T-helper 1 cell treated with Interleukin-12 subunit alpha and Interleukin-12 subunit beta and Interleukin-4 antibody, amounts not matched to agents 30 μg/mL and 1 μg/mL, for 36 hours (primary cell): ENCODE results near the gene CEBPA.

Experiments used
- H3K27ac Mint-ChIP-seq: one replicate; pipeline ENCODE4 v1.8.0; 2021; ENCODE audit warnings: mild to moderate bottlenecking, mixed read lengths
- H3K27me3 Mint-ChIP-seq: one replicate; pipeline ENCODE4 v1.8.0; 2021; ENCODE audit warnings: low read depth, mixed read lengths
- H3K36me3 Mint-ChIP-seq: one replicate; pipeline ENCODE4 v1.8.0; 2021; ENCODE audit warnings: low read depth, mixed read lengths
- H3K4me1 Mint-ChIP-seq: one replicate; pipeline ENCODE4 v1.8.0; 2021; ENCODE audit warnings: low read depth, mixed read lengths
- H3K4me3 Mint-ChIP-seq: one replicate; pipeline ENCODE4 v1.8.0; 2021; ENCODE audit warnings: mild to moderate bottlenecking, moderate library complexity, mixed read lengths
- H3K9me3 Mint-ChIP-seq: one replicate; pipeline ENCODE4 v1.8.0; 2021; ENCODE audit warnings: mixed read lengths

The CEBPA gene

DNA sequence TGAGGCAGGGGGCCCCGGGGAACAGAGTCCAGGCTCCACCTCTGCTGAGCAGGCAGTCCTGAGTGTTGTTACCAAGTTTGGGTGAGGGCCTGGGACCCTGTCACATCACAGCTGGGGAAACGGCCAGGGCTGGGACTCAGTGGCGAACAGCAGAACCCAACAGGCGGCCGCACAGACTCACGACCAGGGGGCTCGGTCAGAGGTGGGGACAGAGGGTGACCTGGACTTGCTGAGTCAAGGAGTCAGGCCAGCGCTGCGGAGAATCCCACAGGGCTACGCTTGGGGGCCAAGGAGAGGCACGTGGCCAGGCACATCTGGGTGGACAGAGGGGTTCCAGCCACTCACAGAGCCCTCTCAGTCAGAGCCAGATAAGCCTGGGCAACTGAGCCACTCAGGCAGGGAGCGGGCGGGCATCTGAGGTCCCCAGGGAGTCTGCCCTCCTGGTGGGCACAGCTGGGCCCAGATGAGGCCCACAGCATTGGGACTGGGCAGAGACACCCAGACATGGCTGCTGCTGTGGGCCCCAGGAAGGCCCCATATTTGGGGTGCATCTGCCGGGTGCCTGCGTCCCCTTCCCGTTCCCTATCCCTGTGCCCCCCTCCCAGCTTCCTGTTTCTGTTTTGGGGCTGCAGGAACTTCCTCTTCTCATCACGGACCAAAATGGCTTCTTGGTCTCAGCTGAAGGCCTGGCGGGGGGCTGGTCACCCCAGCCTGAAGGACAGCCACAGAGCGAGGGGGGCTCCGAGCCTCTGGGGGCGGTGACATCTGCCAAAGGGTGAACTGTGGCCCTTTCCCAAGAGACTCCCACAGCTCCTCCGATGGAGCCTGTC, 34.0 kb downstream of the CEBPA start:
- H3K36me3 Mint-ChIP-seq, result no peaks in the 10 kb centered on the region
- no peak overlapping the region for H3K4me3 Mint-ChIP-seq
- no peaks in the 10 kb centered on the region for H3K9me3 Mint-ChIP-seq
- no peaks in the 10 kb centered on the region for H3K27me3 Mint-ChIP-seq
- no peaks in the 10 kb centered on the region for H3K4me1 Mint-ChIP-seq
- H3K27ac Mint-ChIP-seq, result no peak overlapping the region

GRCh38 chr19:33267706-33268105, 34.6 kb downstream of the CEBPA start:
- no peaks in the 10 kb centered on the region for H3K4me1 Mint-ChIP-seq
- no peak overlapping the region for H3K4me3 Mint-ChIP-seq
- no peaks in the 10 kb centered on the region for H3K36me3 Mint-ChIP-seq
- no peak overlapping the region for H3K27ac Mint-ChIP-seq
- H3K27me3 Mint-ChIP-seq, result peaks cover 1% of the 10 kb centered on the region
- no peaks in the 10 kb centered on the region for H3K9me3 Mint-ChIP-seq

DNA sequence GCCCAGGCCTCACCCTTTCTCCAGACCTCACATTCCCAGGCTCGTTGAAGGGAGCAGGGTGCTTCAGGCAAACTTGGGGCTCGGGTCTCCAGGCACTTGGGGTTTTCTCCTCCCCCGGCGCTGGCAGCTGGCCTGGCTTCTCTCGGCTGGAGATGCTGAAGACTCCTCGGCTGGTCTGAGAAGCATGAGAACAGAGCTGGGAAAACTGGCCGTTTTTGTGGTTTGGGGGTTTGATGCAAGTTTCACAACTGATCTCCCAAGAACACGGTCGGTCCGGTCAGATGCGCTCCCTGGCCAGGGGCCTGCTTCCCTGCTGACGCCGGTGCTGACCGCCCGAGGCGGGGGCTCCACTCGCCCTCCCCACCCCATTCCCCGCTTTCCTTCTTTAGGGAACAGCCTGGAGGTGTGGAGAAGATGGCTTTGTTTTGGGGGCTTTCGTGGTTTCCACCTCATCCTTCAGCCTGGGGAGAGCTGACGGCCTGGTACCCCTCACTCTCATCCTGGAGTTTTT, 35.3 kb downstream of the CEBPA start:
- Mint-ChIP-seq H3K4me1 (no peaks in the 10 kb centered on the region), H3K9me3 (no peaks in the 10 kb centered on the region), H3K27ac (no peak overlapping the region)

DNA sequence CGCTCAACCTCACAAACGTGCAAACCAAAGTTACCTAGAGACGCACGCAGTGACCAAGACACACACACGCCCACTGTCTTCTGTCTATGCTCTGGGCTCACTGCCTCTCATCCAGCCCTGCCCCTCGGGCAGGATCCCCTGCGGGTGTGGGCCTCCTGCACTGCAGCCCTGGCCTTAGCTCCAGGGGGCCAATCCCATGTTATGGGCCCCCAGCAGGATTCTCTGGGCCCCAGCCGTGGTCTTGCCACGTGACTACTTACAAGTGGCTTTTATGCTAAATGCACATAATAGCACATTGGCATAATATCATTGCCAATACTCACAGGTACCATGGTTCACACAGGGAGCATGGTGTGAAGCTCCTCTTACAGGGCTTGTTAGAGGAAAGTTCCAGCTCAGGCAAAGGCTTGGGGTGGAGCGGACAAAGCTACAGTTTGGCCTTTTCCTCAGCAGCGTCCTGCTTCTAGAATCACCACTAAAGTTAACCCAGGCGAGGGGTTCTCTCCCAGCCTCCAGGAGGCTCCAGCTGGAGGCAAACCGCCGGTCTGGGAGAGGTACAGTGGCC, 37.4 kb downstream of the CEBPA start:
- no peak overlapping the region for H3K27ac Mint-ChIP-seq
- no peak overlapping the region for H3K4me3 Mint-ChIP-seq
- H3K4me1 Mint-ChIP-seq, result peaks cover 1% of the 10 kb centered on the region
- peaks cover 5% of the 10 kb centered on the region for H3K27me3 Mint-ChIP-seq
- no peaks in the 10 kb centered on the region for H3K9me3 Mint-ChIP-seq
- no peaks in the 10 kb centered on the region for H3K36me3 Mint-ChIP-seq

More for the DNA sequence above, 35.3 kb downstream of the CEBPA start:
- H3K27me3 Mint-ChIP-seq, result peaks cover 5% of the 10 kb centered on the region
- no peaks in the 10 kb centered on the region for H3K36me3 Mint-ChIP-seq
- H3K4me3 Mint-ChIP-seq, result no peak overlapping the region

DNA sequence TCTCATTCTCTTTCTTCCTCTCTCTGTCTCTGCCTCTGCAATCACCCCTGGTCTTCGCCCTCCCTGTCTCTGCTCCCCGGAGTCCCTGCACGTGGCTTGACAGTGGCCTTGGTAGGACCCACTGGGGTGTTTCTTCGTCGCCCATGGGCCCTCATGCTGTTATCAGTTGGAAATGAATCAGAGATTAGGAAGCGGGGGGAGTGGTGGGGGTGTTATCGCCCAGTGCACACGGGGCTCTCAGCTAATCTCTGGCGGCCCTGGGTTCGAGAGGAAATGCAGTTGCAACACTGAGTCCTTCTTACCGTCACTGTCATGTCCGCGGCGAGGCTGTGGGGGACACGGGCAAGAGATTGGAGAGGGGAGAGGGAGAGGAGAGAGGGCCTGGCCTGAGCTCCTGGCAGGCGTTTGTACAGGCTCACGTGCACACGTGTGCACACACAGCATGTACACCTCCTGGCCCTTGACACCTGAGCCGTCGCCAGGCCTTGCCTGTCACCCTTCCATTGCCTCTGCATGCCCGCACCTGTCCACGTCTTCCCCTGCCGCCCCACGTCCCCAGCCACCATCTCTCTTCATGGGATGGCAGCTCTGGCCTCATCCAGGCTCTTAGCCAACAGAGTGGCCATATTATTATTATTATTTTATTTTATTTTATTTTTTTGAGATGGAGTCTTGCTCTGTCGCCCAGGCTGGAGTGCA, 38.9 kb downstream of the CEBPA start:
- Mint-ChIP-seq H3K36me3 (no peaks in the 10 kb centered on the region), H3K4me1 (peaks cover 1% of the 10 kb centered on the region), H3K4me3 (no peak overlapping the region), H3K27ac (no peak overlapping the region), H3K27me3 (peaks cover 8% of the 10 kb centered on the region), H3K9me3 (peaks cover under 1% of the 10 kb centered on the region)

DNA sequence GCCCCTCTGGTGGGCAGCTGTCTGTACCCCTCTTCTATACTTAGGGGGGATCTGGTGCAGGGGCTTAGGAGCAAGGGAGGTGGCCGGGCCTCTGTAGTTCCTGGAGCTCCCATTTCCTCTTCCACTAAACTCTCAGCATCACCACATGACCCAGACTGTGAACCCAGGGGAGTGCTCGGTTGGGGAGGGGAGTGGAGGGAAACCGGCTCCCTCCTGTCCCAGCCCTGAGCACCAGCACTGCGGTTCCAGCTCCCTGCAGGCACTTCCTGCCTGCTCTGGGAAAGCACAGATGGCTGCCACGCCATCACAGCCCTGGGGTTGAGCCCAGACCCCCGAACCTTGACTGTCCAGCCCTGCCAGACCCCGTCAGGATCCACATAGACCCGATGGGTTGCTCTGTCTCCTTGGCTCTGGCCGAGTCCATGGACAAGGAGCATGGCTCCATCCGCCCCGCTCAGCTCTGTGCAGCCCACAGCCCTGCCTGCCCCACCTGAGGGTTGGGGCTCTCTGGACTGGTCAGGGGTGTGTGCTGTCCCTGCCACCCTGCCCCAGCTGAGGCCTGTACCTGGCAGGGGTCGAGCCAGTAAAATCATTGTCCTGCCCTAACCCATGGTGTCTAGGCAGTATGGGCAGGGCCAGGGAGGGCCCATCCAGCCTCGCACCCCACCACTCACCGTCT, 40.7 kb downstream of the CEBPA start:
- no peak overlapping the region for H3K27ac Mint-ChIP-seq
- no peaks in the 10 kb centered on the region for H3K36me3 Mint-ChIP-seq
- peaks cover 1% of the 10 kb centered on the region for H3K4me1 Mint-ChIP-seq
- H3K9me3 Mint-ChIP-seq, result peaks cover 7% of the 10 kb centered on the region
- H3K4me3 Mint-ChIP-seq, result no peak overlapping the region
- peaks cover 8% of the 10 kb centered on the region for H3K27me3 Mint-ChIP-seq

GRCh38 chr19:33260628-33261418, 41.5 kb downstream of the CEBPA start:
- Mint-ChIP-seq H3K9me3 (peaks cover 7% of the 10 kb centered on the region), H3K4me1 (peaks cover 1% of the 10 kb centered on the region), H3K27me3 (peaks cover 8% of the 10 kb centered on the region), H3K36me3 (no peaks in the 10 kb centered on the region), H3K27ac (no peak overlapping the region), H3K4me3 (no peak overlapping the region)

GRCh38 chr19:33259539-33259938, 42.8 kb downstream of the CEBPA start:
- H3K4me1 Mint-ChIP-seq, result peaks cover 1% of the 10 kb centered on the region
- no peak overlapping the region for H3K27ac Mint-ChIP-seq
- H3K27me3 Mint-ChIP-seq, result peaks cover 8% of the 10 kb centered on the region
- H3K4me3 Mint-ChIP-seq, result no peak overlapping the region
- no peaks in the 10 kb centered on the region for H3K36me3 Mint-ChIP-seq
- H3K9me3 Mint-ChIP-seq, result peaks cover 7% of the 10 kb centered on the region

GRCh38 chr19:33257828-33258227, 44.5 kb downstream of the CEBPA start:
- H3K4me1 Mint-ChIP-seq, result peaks cover 1% of the 10 kb centered on the region
- no peak overlapping the region for H3K27ac Mint-ChIP-seq
- H3K27me3 Mint-ChIP-seq, result peaks cover 8% of the 10 kb centered on the region
- no peaks in the 10 kb centered on the region for H3K36me3 Mint-ChIP-seq
- no peak overlapping the region for H3K4me3 Mint-ChIP-seq
- H3K9me3 Mint-ChIP-seq, result peaks cover 7% of the 10 kb centered on the region

DNA sequence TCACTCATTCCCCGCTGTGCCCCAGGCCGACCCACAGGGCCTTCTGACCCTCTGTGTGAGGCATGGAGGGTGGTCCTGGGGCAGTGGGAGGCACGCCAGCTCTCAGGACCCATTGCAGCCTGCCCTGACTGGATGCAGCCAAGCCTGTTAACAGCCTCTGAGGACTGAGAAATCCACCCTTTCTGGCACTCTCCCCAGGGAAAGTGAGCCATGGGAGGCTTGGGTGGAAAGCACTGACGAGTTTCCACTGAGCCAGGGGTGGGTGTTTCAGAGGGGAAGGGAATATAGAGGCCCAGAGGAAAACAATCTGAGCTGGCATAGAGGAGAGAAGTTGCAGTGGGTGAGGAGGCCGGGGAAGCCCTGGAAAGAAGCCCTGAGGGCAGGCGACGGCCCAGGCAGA, 46.1 kb downstream of the CEBPA start:
- H3K4me1 Mint-ChIP-seq, result peaks cover 1% of the 10 kb centered on the region
- H3K27ac Mint-ChIP-seq, result no peak overlapping the region
- H3K4me3 Mint-ChIP-seq, result no peak overlapping the region
- peaks cover 3% of the 10 kb centered on the region for H3K27me3 Mint-ChIP-seq
- peaks cover 7% of the 10 kb centered on the region for H3K9me3 Mint-ChIP-seq
- no peaks in the 10 kb centered on the region for H3K36me3 Mint-ChIP-seq

DNA sequence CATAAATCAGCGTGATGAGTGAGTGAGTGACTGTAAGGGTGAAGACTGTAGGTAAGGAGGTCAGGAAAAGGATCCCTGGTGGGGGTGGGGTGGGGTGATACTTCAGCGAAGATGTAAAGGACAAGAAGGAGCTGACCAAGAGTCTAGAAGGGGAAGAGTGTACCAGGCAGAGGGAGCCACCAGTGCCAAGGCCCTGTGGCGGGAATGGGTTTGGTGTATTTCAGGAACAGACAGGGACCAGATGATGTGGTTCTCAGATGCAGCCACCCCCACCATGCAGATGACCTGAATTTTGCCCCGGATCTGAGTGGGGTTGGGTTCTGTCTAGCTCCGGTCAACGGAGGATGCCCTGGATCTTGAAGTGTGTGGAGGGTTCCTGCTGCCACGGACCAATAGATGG, 46.6 kb downstream of the CEBPA start:
- Mint-ChIP-seq H3K4me3 (no peak overlapping the region), H3K36me3 (no peaks in the 10 kb centered on the region), H3K4me1 (peaks cover 1% of the 10 kb centered on the region), H3K9me3 (peaks cover 7% of the 10 kb centered on the region), H3K27me3 (peaks cover 3% of the 10 kb centered on the region), H3K27ac (no peak overlapping the region)

- Mint-ChIP-seq H3K4me3 (no peak overlapping the region), H3K27me3 (no peaks in the 10 kb centered on the region), H3K9me3 (peaks cover 7% of the 10 kb centered on the region), H3K27ac (no peak overlapping the region), H3K36me3 (no peaks in the 10 kb centered on the region), H3K4me1 (no peaks in the 10 kb centered on the region)
These were observed 48.0 kb downstream of the CEBPA start for GRCh38 chr19:33254245-33254824.

DNA sequence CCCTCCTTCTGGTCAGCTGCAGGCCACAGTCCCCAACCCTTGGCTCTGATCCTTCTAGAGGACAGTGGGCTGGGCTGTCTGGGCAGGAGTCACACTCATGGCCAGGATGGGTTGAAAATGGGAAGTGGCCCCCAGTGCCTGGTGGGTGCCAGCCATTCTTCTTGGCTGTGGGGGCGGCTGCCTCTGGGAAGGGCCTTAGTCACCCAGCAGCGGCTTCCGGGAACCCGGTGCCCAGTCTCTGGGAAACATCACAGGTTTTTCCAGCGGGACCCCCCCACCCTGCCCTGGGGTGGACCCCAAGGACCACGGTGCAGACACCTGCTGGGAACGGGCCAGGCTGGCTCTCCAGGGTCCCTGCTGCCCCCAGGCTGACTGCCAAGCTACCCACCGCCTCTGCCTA, 49.4 kb downstream of the CEBPA start:
- H3K4me1 Mint-ChIP-seq, result no peaks in the 10 kb centered on the region
- no peaks in the 10 kb centered on the region for H3K27me3 Mint-ChIP-seq
- H3K4me3 Mint-ChIP-seq, result no peak overlapping the region
- no peak overlapping the region for H3K27ac Mint-ChIP-seq
- no peaks in the 10 kb centered on the region for H3K36me3 Mint-ChIP-seq
- H3K9me3 Mint-ChIP-seq, result peaks cover 2% of the 10 kb centered on the region
